Hepatocyte (in vitro differentiated cells): ENCODE measurements around the gene RASAL2. TPM values are rescaled to one million over a fixed set of nuclear protein-coding genes. Genes with fewer than 3 reads are reported as not detected.

Source experiments
- DNase-seq: peaks from one replicate; pipeline ENCODE4 v3.0.0-alpha.2; 2016; ENCODE audit warnings: low spot score
- H2AFZ ChIP-seq: fragments of 200-600 bp; sonication (generic); 2 replicates; pipeline ENCODE4 v1.6.0; 2016; ENCODE audit warnings: antibody characterized with exemption, mild to moderate bottlenecking
- H3K27ac ChIP-seq: fragments of 200-600 bp; sonication (generic); 2 replicates; pipeline ENCODE4 v1.5.1; 2016; ENCODE audit warnings: mild to moderate bottlenecking
- H3K27me3 ChIP-seq: fragments of 200-600 bp; sonication (generic); 2 replicates; pipeline ENCODE4 v1.6.1; 2016
- H3K36me3 ChIP-seq: fragments of 200-600 bp; sonication (generic); replicated peaks from 2 replicates; pipeline ENCODE4 v1.5.1; 2016; ENCODE audit warnings: low read depth; ENCODE audit not compliant: insufficient read depth
- H3K4me1 ChIP-seq: fragments of 200-600 bp; sonication (generic); 2 replicates; pipeline ENCODE4 v1.5.1; 2016; ENCODE audit warnings: mild to moderate bottlenecking, moderate library complexity; ENCODE audit not compliant: insufficient read depth
- H3K4me2 ChIP-seq: fragments of 200-600 bp; sonication (generic); 2 replicates; pipeline ENCODE4 v1.6.0; 2016
- H3K4me3 ChIP-seq: fragments of 200-600 bp; sonication (generic); 2 replicates; pipeline ENCODE4 v1.5.1; 2016; ENCODE audit warnings: mild to moderate bottlenecking
- H3K79me2 ChIP-seq: fragments of 200-600 bp; sonication (generic); 2 replicates; pipeline ENCODE4 v1.6.0; 2017; ENCODE audit warnings: mild to moderate bottlenecking
- H3K9me2 ChIP-seq: fragments of 200-600 bp; sonication (generic); replicated peaks from 2 replicates; pipeline ENCODE4 v1.6.0; 2017; ENCODE audit warnings: mild to moderate bottlenecking; ENCODE audit not compliant: insufficient read depth
- H3K9me3 ChIP-seq: fragments of 200-600 bp; sonication (generic); 2 replicates; pipeline ENCODE4 v1.5.1; 2016; ENCODE audit warnings: low read depth, mild to moderate bottlenecking
- H4K20me1 ChIP-seq: fragments of 200-600 bp; sonication (generic); 2 replicates; pipeline ENCODE4 v1.6.0; 2016; ENCODE audit warnings: mild to moderate bottlenecking; ENCODE audit not compliant: insufficient read depth, poor library complexity, severe bottlenecking
- CTCF ChIP-seq: fragments of 200-600 bp; sonication (generic); IDR thresholded peaks from 2 replicates; pipeline ENCODE4 v1.5.1; 2016; ENCODE audit warnings: antibody characterized with exemption, mild to moderate bottlenecking; ENCODE audit not compliant: poor library complexity
- EZH2 ChIP-seq: fragments of 200-600 bp; sonication (generic); IDR thresholded peaks from 2 replicates; pipeline ENCODE4 v1.6.1; 2016; ENCODE audit warnings: antibody characterized with exemption, mild to moderate bottlenecking, borderline replicate concordance
- EZH2phosphoT487 ChIP-seq: fragments of 200-600 bp; sonication (generic); IDR thresholded peaks from one replicate; pipeline ENCODE4 v1.6.1; 2018; ENCODE audit warnings: antibody characterized with exemption, mild to moderate bottlenecking, low read depth, moderate library complexity; ENCODE audit not compliant: unreplicated experiment, severe bottlenecking
- WGBS: methylation state at CpG from one replicate; pipeline ENCODE4 v1.1.6; 2016; ENCODE audit warnings: low lambda C conversion rate; ENCODE audit errors: missing lambda C conversion rate; 5-methylcytosine and 5-hydroxymethylcytosine counted together
- polyA plus RNA-seq: library from polyadenylated mRNA; unstranded; fragments of >200 nt; fragmentation: Nextera tagmentation; extraction: Ambion mirVana; gene quantifications from 2 replicates; pipeline ENCODE4 v1.2.1, GENCODE V29; 2016
- total RNA-seq: library from RNA; depleted of rRNA; stranded (reverse); fragments of >200 nt; gene quantifications from 2 replicates; pipeline ENCODE4 v1.2.3, GENCODE V29; 2014

The RASAL2 gene
- total and polyA plus RNA-seq, 2 experiments from 2014 or later: 8.7 to 24.0 TPM

DNA sequence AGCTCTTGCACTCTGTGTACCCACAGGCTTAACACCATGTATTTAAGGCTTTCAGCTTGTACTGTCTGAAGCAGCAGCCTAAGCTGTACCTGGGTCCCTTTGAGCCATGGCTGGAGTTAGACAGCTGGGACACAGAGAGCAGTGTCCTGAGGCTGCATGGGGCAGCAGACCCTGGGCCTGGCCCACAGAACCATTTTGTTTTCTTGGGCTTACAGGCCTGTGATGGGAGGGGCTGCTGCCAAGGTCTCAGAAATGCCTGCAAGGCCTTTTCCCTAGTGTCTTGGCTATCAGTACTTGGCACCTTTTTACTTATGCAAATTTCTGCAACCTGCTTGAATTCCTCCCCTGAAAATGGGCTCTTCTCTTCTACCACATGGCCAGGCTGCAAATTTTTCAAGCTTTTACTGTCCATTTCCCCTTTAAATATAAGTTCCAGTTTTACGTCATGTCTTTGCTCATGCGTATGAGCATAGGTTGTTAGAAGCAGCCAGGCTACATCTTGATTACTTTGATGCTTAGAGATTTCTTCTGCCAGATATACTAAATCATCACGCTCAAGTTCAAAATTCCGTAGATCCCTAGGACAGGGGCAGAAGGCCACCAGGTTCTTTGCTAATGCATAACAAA, 259.0 kb downstream of the RASAL2 start:
- no peaks in the 10 kb centered on the region for H3K4me1 ChIP-seq
- H3K27me3 ChIP-seq: no peaks in the 10 kb centered on the region
- H3K27ac ChIP-seq: no peak overlapping the region
- no peaks in the 10 kb centered on the region for H4K20me1 ChIP-seq
- over 99% methylated on average over 4 of the region's 4 CpGs for WGBS
- H3K9me3 ChIP-seq: no peaks in the 10 kb centered on the region
- TF ChIP-seq EZH2phosphoT487 (no peak), EZH2 (no peak), CTCF (no peak)
- H3K79me2 ChIP-seq: no peaks in the 10 kb centered on the region
- no peak overlapping the region for H2AFZ ChIP-seq
- H3K36me3 ChIP-seq: no peaks in the 10 kb centered on the region
- H3K4me2 ChIP-seq: no peak overlapping the region
- H3K4me3 ChIP-seq: no peak overlapping the region
- H3K9me2 ChIP-seq: no peaks in the 10 kb centered on the region
- no peak for DNase-seq

GRCh38 chr1:178353524-178353923, 259.6 kb downstream of the RASAL2 start:
- no peak overlapping the region for H2AFZ ChIP-seq
- no peak for TF ChIP-seq EZH2phosphoT487
- TF ChIP-seq CTCF: no peak
- TF ChIP-seq EZH2: no peak
- H3K9me2 ChIP-seq: no peaks in the 10 kb centered on the region
- H3K4me1 ChIP-seq: no peaks in the 10 kb centered on the region
- WGBS: 86% methylated on average over 1 of the region's 1 CpG
- no peaks in the 10 kb centered on the region for H4K20me1 ChIP-seq
- no peak overlapping the region for H3K27ac ChIP-seq
- H3K79me2 ChIP-seq: no peaks in the 10 kb centered on the region
- no peak for DNase-seq
- no peaks in the 10 kb centered on the region for H3K36me3 ChIP-seq
- no peaks in the 10 kb centered on the region for H3K27me3 ChIP-seq
- no peak overlapping the region for H3K4me2 ChIP-seq
- no peak overlapping the region for H3K4me3 ChIP-seq
- H3K9me3 ChIP-seq: no peaks in the 10 kb centered on the region

- Histone ChIP-seq H3K36me3 (no peaks in the 10 kb centered on the region), H3K27ac (no peak overlapping the region), H3K79me2 (peaks cover 6% of the 10 kb centered on the region), H3K4me2 (no peak overlapping the region), H2AFZ (no peak overlapping the region), H3K9me2 (no peaks in the 10 kb centered on the region), H4K20me1 (no peaks in the 10 kb centered on the region), H3K9me3 (no peaks in the 10 kb centered on the region), H3K27me3 (no peaks in the 10 kb centered on the region), H3K4me1 (no peaks in the 10 kb centered on the region), H3K4me3 (no peak overlapping the region)
- WGBS: 75% methylated on average over 3 of the region's 3 CpGs
- TF ChIP-seq CTCF: no peak
- no peak for TF ChIP-seq EZH2phosphoT487
- no peak for TF ChIP-seq EZH2
- no peak for DNase-seq
These were observed 260.9 kb downstream of the RASAL2 start for GRCh38 chr1:178354816-178355215.
